A549 (cell line): ENCODE measurements around the gene HOXB9. TPM values are rescaled to one million over a fixed set of nuclear protein-coding genes. Genes with fewer than 3 reads are reported as not detected.

Source experiments
- ATAC-seq, 2 experiments: fragments of 200-7000 bp in 1 of 2; fragments of >200 bp in 1 of 2; cut with Nextera tagmentation in 1 of 2; cut with Tn5 transposase in 1 of 2; 3 replicates each; pipeline versions ENCODE4 v1.8.0 to v1.9.1; 2018 to 2020; ENCODE audit warnings: mild to moderate bottlenecking in 1 of 2, moderate library complexity in 1 of 2
- CTCF ChIA-PET: fragments of 300-600 bp; sonication (Branson Sonifier 250); formaldehyde crosslinking; extraction: SDS; loops from one replicate; lab custom pipeline; 2021; ENCODE audit warnings: antibody characterized with exemption, inconsistent platforms; lab: Yijun Ruan, JAX
- POLR2A ChIA-PET: fragments of 350-600 bp; formaldehyde crosslinking; extraction: SDS; loops from one replicate; lab custom pipeline; 2021; ENCODE audit warnings: antibody characterized with exemption, inconsistent platforms; lab: Yijun Ruan, JAX
- DNase-seq, 2 experiments: peaks; one replicate each; pipeline versions ENCODE4 v3.0.0 to v3.0.0-alpha.2; 2011 to 2016; ENCODE audit warnings: low read depth in 1 of 2, low spot score in 1 of 2
- FAIRE-seq: peaks from 2 replicates; lab custom pipeline; 2011; peaks lifted over from hg19 to GRCh38; lab: Jason Lieb, UNC
- H3K27ac ChIP-seq, 2 experiments: fragments of >200 bp; sonication (Bioruptor Twin); formaldehyde crosslinking; 3 replicates each; pipeline ENCODE4 v1.5.1; 2016 to 2017
- H3K4me1 ChIP-seq: fragments of >200 bp; sonication (Bioruptor Twin); formaldehyde crosslinking; 3 replicates; pipeline ENCODE4 v1.6.1; 2016
- H3K4me2 ChIP-seq: fragments of >200 bp; sonication (Bioruptor Twin); formaldehyde crosslinking; 3 replicates; pipeline ENCODE4 v1.6.1; 2016
- H3K4me3 ChIP-seq: fragments of >200 bp; sonication (Bioruptor Twin); formaldehyde crosslinking; 3 replicates; pipeline ENCODE4 v1.5.1; 2016
- H3K9me3 ChIP-seq: fragments of >200 bp; sonication (Bioruptor Twin); formaldehyde crosslinking; 3 replicates; pipeline ENCODE4 v1.6.1; 2016
- CBX8 ChIP-seq: fragments of 200-600 bp; sonication (generic); IDR thresholded peaks from 2 replicates; pipeline ENCODE4 v1.6.1; 2016
- CHD4 ChIP-seq: fragments of 200-600 bp; sonication (generic); IDR thresholded peaks from 2 replicates; pipeline ENCODE4 v1.6.1; 2016; ENCODE audit warnings: antibody characterized with exemption, mild to moderate bottlenecking, borderline replicate concordance
- FOSB ChIP-seq: fragments of 250-450 bp; sonication (Bioruptor Pico); IDR thresholded peaks from 2 replicates; pipeline ENCODE4 v1.5.0; 2020; ENCODE audit warnings: mild to moderate bottlenecking, moderate library complexity
- FOXS1 ChIP-seq: fragments of 250-450 bp; sonication (Bioruptor Pico); IDR thresholded peaks from 2 replicates; pipeline ENCODE4 v1.5.0; 2020; ENCODE audit warnings: mild to moderate bottlenecking, moderate library complexity
- HDAC2 ChIP-seq: fragments of 200-600 bp; sonication (generic); IDR thresholded peaks from 2 replicates; pipeline ENCODE4 v1.6.1; 2016
- HES2 ChIP-seq: fragments of >200 bp; sonication (Bioruptor Twin); formaldehyde crosslinking; IDR thresholded peaks from 2 replicates; pipeline ENCODE4 v1.6.1; 2016
- HEYL ChIP-seq: fragments of 250-450 bp; sonication (Bioruptor Pico); IDR thresholded peaks from 2 replicates; pipeline ENCODE4 v1.8.0; 2021; ENCODE audit warnings: mild to moderate bottlenecking, moderate library complexity
- HMGXB4 ChIP-seq: fragments of 250-450 bp; sonication (Bioruptor Pico); IDR thresholded peaks from 2 replicates; pipeline ENCODE4 v1.5.0; 2021; ENCODE audit warnings: mild to moderate bottlenecking, moderate library complexity, borderline replicate concordance
- MAFK ChIP-seq: fragments of 450-650 bp; IDR thresholded peaks from 2 replicates; pipeline ENCODE4 v1.6.1; 2014; ENCODE audit not compliant: partially characterized antibody
- MAX ChIP-seq: IDR thresholded peaks from 2 replicates; pipeline ENCODE4 v1.6.1; 2012
- MAZ ChIP-seq: fragments of 150-350 bp; IDR thresholded peaks from 2 replicates; pipeline ENCODE4 v1.6.1; 2014; ENCODE audit warnings: antibody characterized with exemption, low read depth, low read length, borderline replicate concordance
- NFE2L2 ChIP-seq: fragments of 150-350 bp; conservative IDR thresholded peaks from 2 replicates; pipeline ENCODE4 v1.6.1; 2014; ENCODE audit warnings: low read length
- PBX3 ChIP-seq: IDR thresholded peaks from 2 replicates; pipeline ENCODE4 v1.6.1; 2012
- PHF8 ChIP-seq: fragments of 200-600 bp; sonication (generic); IDR thresholded peaks from 2 replicates; pipeline ENCODE4 v1.6.1; 2016; ENCODE audit warnings: low read depth, mild to moderate bottlenecking, antibody characterized with exemption, moderate library complexity, borderline replicate concordance
- POLR2AphosphoS2 ChIP-seq: conservative IDR thresholded peaks from 2 replicates; pipeline ENCODE4 v1.6.1; 2012; ENCODE audit warnings: low read length, improper control_type of control experiment, inconsistent platforms
- RCOR1 ChIP-seq: fragments of 150-350 bp; IDR thresholded peaks from 2 replicates; pipeline ENCODE4 v1.6.1; 2014; ENCODE audit warnings: antibody characterized with exemption, low read length, low read depth
- RNF2 ChIP-seq: fragments of 200-600 bp; sonication (generic); IDR thresholded peaks from 2 replicates; pipeline ENCODE4 v1.6.1; 2016; ENCODE audit warnings: low read depth, mild to moderate bottlenecking, antibody characterized with exemption, moderate library complexity, borderline replicate concordance
- SMC3 ChIP-seq: fragments of >200 bp; sonication (Bioruptor Twin); formaldehyde crosslinking; IDR thresholded peaks from 3 replicates; pipeline ENCODE4 v1.6.1; 2018; ENCODE audit warnings: inconsistent platforms
- USF2 ChIP-seq: fragments of 450-650 bp; IDR thresholded peaks from 2 replicates; pipeline ENCODE4 v1.6.1; 2014; ENCODE audit warnings: antibody characterized with exemption
- ZC3H11A ChIP-seq: fragments of 450-650 bp; IDR thresholded peaks from 2 replicates; pipeline ENCODE4 v1.6.1; 2014; ENCODE audit warnings: antibody characterized with exemption, mild to moderate bottlenecking
- ZFP36 ChIP-seq: fragments of 450-650 bp; IDR thresholded peaks from 2 replicates; pipeline ENCODE4 v1.6.1; 2014; ENCODE audit warnings: borderline replicate concordance; ENCODE audit not compliant: partially characterized antibody
- ZNF302 ChIP-seq: fragments of 250-450 bp; sonication (Bioruptor Pico); IDR thresholded peaks from 2 replicates; pipeline ENCODE4 v1.9.0; 2021; ENCODE audit warnings: inconsistent platforms, mild to moderate bottlenecking, moderate library complexity
- WGBS: methylation state at CpG from one replicate; pipeline ENCODE4 v1.1.6; 2017; ENCODE audit errors: missing lambda C conversion rate; 5-methylcytosine and 5-hydroxymethylcytosine counted together
- polyA plus RNA-seq, 4 experiments: library from polyadenylated mRNA; depleted of rRNA in 3 of 4; stranded (reverse); fragments of >200 nt; fragmentation: RNase III in 1 of 4; extraction: RNeasy Plus Mini Kit Qiagen cat#74134 plus additional on column Dnase treatment in 1 of 4; gene quantifications; 2 replicates in 3 of 4; 3 replicates in 1 of 4; pipeline ENCODE4 v1.2.3, GENCODE V29; 2011 to 2017

Gene HOXB9
- polyA plus RNA-seq, 2 of the 4 experiments (the other 2 are of a cell fraction), result 5.6 to 24.6 TPM

GRCh38 chr17:48609759-48610281 is 16.3 kb downstream of the HOXB9 start:
- Histone ChIP-seq H3K27ac (peak overlapping the region; percentile 93 to 99), H3K4me2 (peak overlapping the region; percentile 98), H3K9me3 (no peaks in the 10 kb centered on the region), H3K4me1 (peaks cover 22% of the 10 kb centered on the region)
- 19% methylated on average over 11 of the region's 15 CpGs for WGBS
- no peak for TF ChIP-seq NFE2L2
- no peak for TF ChIP-seq MAFK
- no peak for TF ChIP-seq ZC3H11A
- TF ChIP-seq PHF8, result no peak
- TF ChIP-seq CBX8, result no peak
- TF ChIP-seq HMGXB4 (CRISPR knock-in tag), result no peak
- TF ChIP-seq MAZ, result no peak
- TF ChIP-seq HES2, result no peak
- TF ChIP-seq POLR2AphosphoS2, result no peak
- TF ChIP-seq USF2, result no peak
- TF ChIP-seq PBX3, result no peak
- TF ChIP-seq SMC3, result no peak
- no peak for TF ChIP-seq FOSB
- TF ChIP-seq FOXS1 (CRISPR knock-in tag), result no peak
- no peak for TF ChIP-seq HEYL (CRISPR knock-in tag)
- no peak for TF ChIP-seq RNF2
- no peak for TF ChIP-seq HDAC2
- TF ChIP-seq, all 56 proteins: peak for 0
- POLR2A ChIA-PET, result interaction anchor here (0.6 to 1.2 kb wide), 7 partner anchors 13 to 714 kb away, joined by 3 to 7 read pairs (median 4); partner anchors contain the start of gene HOXB9
- FAIRE-seq (no peak), DNase-seq (no peak), ATAC-seq (no peak)
- H3K4me3 ChIP-seq, result peak overlapping the region; percentile 74
- CTCF ChIA-PET, result interaction anchor here (0.7 to 4.4 kb wide), 15 partner anchors 9 to 425 kb away, joined by 3 to 28 read pairs (median 6); partner anchors contain the start of gene HOXB5

- no peak for TF ChIP-seq HES2
- TF ChIP-seq USF2, result no peak
- TF ChIP-seq ZNF302 (CRISPR knock-in tag), result no peak
- peak; percentile 67 for TF ChIP-seq MAFK
- no peak for TF ChIP-seq ZFP36
- TF ChIP-seq RCOR1, result no peak
- no peak for TF ChIP-seq CHD4
- TF ChIP-seq MAX, result no peak
- H3K27ac ChIP-seq, result peak overlapping the region in 1 of 2 experiments; percentile 93; a peak in 3 of 6 replicates
- no peak for FAIRE-seq
- no peaks in the 10 kb centered on the region for H3K9me3 ChIP-seq
- CTCF ChIA-PET, result interaction anchor here (0.6 to 4.4 kb wide), 15 partner anchors 8 to 508 kb away, joined by 3 to 28 read pairs (median 6); partner anchors contain the start of genes CBX1 and HOXB5
- no peak overlapping the region for H3K4me3 ChIP-seq
- ATAC-seq, result no peak
- peak overlapping the region; percentile 98 for H3K4me2 ChIP-seq
- POLR2A ChIA-PET, result interaction anchor here (0.6 to 1.5 kb wide), 3 partner anchors 17 to 343 kb away, joined by 3 to 5 read pairs (median 3); partner anchors contain the start of gene HOXB9
- peaks cover 22% of the 10 kb centered on the region for H3K4me1 ChIP-seq
- no peak for DNase-seq
Measured at GRCh38 chr17:48609033-48609432, 17.1 kb downstream of the HOXB9 start.
